Ascending aorta (tissue), 2 donors: ENCODE data around the gene KLHL40. TPM values are rescaled to one million over a fixed set of nuclear protein-coding genes. Genes with fewer than 3 reads are reported as not detected.

Experiments used
- DNase-seq, 2 donors: peaks; one replicate each; pipeline ENCODE4 v3.0.0-alpha.2; 2019; ENCODE audit warnings: low spot score in 2 of 2
- H3K27ac ChIP-seq, 2 donors: fragments of 200-600 bp; sonication (generic); one replicate each; pipeline ENCODE4 v1.5.1; 2016 to 2017; ENCODE audit warnings: mild to moderate bottlenecking in 1 of 2
- H3K27me3 ChIP-seq: fragments of 200-600 bp; sonication (generic); one replicate; pipeline ENCODE4 v1.5.1; 2017
- H3K36me3 ChIP-seq, 2 donors: fragments of 200-600 bp; sonication (generic); one replicate each; pipeline ENCODE4 v1.5.1; 2016
- H3K4me1 ChIP-seq, 2 donors: fragments of 200-600 bp; sonication (generic); one replicate each; pipeline ENCODE4 v1.5.1; 2016 to 2017; ENCODE audit warnings: mild to moderate bottlenecking in 1 of 2
- H3K4me3 ChIP-seq, 2 donors: fragments of 200-600 bp; sonication (generic); one replicate each; pipeline ENCODE4 v1.5.1; 2016 to 2017; ENCODE audit warnings: mild to moderate bottlenecking in 1 of 2
- H3K9me3 ChIP-seq, 2 donors: fragments of 200-600 bp; sonication (generic); one replicate each; pipeline ENCODE4 v1.5.1; 2016
- intact Hi-C: fragments of 100-400 bp; cut with DNase I; formaldehyde crosslinking; loops from one replicate; pipeline ENCODE4 v1.15.1; 2023
- total RNA-seq: library from RNA; depleted of rRNA; stranded (reverse); fragments of >200 nt; gene quantifications from one replicate; pipeline ENCODE4 v1.1.0, GENCODE V29; 2016
- TF ChIP-seq, protein P1 (sequence below), 3 experiments: fragments of 200-600 bp in 2 of 3; fragments of 450-650 bp in 1 of 3; sonication (generic) in 2 of 3; IDR thresholded peaks; one replicate each; pipeline ENCODE4 v1.5.1; 2016 to 2019; ENCODE audit warnings: antibody characterized with exemption in 3 of 3, mild to moderate bottlenecking in 1 of 3, moderate library complexity in 1 of 3

Gene KLHL40
- total RNA-seq, 1 donor from 2014 or later, result not detected

- Histone ChIP-seq H3K36me3 (no peaks in the 10 kb centered on the region), H3K4me1 (no peaks in the 10 kb centered on the region), H3K27ac (no peak overlapping the region), H3K27me3 (no peaks in the 10 kb centered on the region), H3K4me3 (no peak overlapping the region), H3K9me3 (no peaks in the 10 kb centered on the region)
- intact Hi-C loops, result no loop called here
- TF ChIP-seq, protein P1, sequence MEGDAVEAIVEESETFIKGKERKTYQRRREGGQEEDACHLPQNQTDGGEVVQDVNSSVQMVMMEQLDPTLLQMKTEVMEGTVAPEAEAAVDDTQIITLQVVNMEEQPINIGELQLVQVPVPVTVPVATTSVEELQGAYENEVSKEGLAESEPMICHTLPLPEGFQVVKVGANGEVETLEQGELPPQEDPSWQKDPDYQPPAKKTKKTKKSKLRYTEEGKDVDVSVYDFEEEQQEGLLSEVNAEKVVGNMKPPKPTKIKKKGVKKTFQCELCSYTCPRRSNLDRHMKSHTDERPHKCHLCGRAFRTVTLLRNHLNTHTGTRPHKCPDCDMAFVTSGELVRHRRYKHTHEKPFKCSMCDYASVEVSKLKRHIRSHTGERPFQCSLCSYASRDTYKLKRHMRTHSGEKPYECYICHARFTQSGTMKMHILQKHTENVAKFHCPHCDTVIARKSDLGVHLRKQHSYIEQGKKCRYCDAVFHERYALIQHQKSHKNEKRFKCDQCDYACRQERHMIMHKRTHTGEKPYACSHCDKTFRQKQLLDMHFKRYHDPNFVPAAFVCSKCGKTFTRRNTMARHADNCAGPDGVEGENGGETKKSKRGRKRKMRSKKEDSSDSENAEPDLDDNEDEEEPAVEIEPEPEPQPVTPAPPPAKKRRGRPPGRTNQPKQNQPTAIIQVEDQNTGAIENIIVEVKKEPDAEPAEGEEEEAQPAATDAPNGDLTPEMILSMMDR (IDR thresholded peaks at IDR 0.05), result no peak
- peak in 1 of 2 donors; percentile 35 for DNase-seq
These were observed 25.1 kb downstream of the KLHL40 start for GRCh38 chr3:42710323-42711021.

- no peaks in the 10 kb centered on the region for H3K27me3 ChIP-seq
- intact Hi-C loops, result no loop called here
- no peaks in the 10 kb centered on the region for H3K9me3 ChIP-seq
- H3K27ac ChIP-seq, result no peak overlapping the region
- H3K4me1 ChIP-seq, result no peaks in the 10 kb centered on the region
- DNase-seq, result peak in 1 of 2 donors; percentile 54
- H3K4me3 ChIP-seq, result no peak overlapping the region
- H3K36me3 ChIP-seq, result no peaks in the 10 kb centered on the region
- TF ChIP-seq, protein P1 (IDR thresholded peaks at IDR 0.05), result no peak
These were observed 26.4 kb downstream of the KLHL40 start for GRCh38 chr3:42711491-42712343.

DNA sequence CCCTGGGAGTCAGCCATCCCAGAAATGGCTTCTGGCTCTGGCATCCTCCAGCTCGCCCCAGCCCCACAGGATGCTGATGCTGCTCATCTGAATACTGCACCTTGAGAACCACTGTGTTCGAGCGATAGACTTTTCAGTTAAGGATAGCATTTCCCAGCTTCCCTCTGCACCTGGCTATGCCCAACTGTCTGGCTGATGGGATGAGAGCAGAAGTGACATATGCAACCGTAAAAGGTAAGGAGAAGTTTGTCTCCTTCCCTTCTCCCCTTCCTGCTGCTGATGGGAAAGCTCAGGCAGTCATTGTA lies 27.0 kb downstream of the KLHL40 start:
- Histone ChIP-seq H3K36me3 (no peaks in the 10 kb centered on the region), H3K9me3 (no peaks in the 10 kb centered on the region), H3K4me1 (no peaks in the 10 kb centered on the region), H3K27ac (no peak overlapping the region), H3K27me3 (no peaks in the 10 kb centered on the region), H3K4me3 (no peak overlapping the region)
- no peak for DNase-seq
- intact Hi-C loops, result no loop called here
- TF ChIP-seq, protein P1 (IDR thresholded peaks at IDR 0.05), result no peak

GRCh38 chr3:42712688-42713372 lies 27.5 kb downstream of the KLHL40 start:
- no peaks in the 10 kb centered on the region for H3K27me3 ChIP-seq
- intact Hi-C loops, result no loop called here
- H3K27ac ChIP-seq, result no peak overlapping the region
- no peaks in the 10 kb centered on the region for H3K36me3 ChIP-seq
- no peaks in the 10 kb centered on the region for H3K4me1 ChIP-seq
- no peaks in the 10 kb centered on the region for H3K9me3 ChIP-seq
- peak in 1 of 2 donors; percentile 34 for DNase-seq
- TF ChIP-seq, protein P1 (IDR thresholded peaks at IDR 0.05), result no peak
- no peak overlapping the region for H3K4me3 ChIP-seq

DNA sequence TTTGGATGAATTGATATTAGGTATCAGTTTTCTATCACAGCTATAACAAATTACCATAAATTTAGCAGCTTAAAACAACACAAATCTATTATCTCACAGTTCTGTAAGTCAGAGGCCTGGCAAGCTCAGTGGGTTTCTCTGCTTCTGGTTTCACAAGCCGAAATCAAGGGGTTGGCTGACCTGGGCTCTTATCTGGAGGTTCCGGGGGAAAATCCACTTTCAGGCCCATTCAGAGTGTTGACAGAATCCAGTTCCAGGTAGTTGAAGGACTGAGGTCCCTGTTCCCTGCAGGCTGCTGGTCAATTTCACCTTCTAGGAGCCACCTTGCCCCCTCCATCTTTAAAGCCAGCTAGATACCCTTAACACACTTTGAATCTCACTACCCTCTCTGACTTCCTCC lies 28.4 kb downstream of the KLHL40 start:
- Histone ChIP-seq H3K9me3 (no peaks in the 10 kb centered on the region), H3K36me3 (no peaks in the 10 kb centered on the region), H3K27me3 (no peaks in the 10 kb centered on the region), H3K27ac (no peak overlapping the region), H3K4me3 (no peak overlapping the region), H3K4me1 (no peaks in the 10 kb centered on the region)
- no peak for DNase-seq
- intact Hi-C loops, result no loop called here
- TF ChIP-seq, protein P1 (IDR thresholded peaks at IDR 0.05), result no peak
